Measurements from ENCODE around the gene PSAT1.

GRCh38 chr9:78314953-78315870 lies 18.3 kb downstream of the PSAT1 start:
- no peak for TF ChIP-seq CTCF (IDR thresholded peaks at IDR 0.05)
- TF ChIP-seq POLR2A (IDR thresholded peaks at IDR 0.05), result no peak

Data from gastroesophageal sphincter (tissue), 3 donors.